Breast epithelium (tissue), 3 donors: ENCODE measurements around the gene CR1.

Source experiments
- CTCF ChIP-seq, 3 donors: fragments of 450-650 bp; IDR thresholded peaks; one replicate each; pipeline ENCODE4 v1.5.1; 2016 to 2017; ENCODE audit warnings: antibody characterized with exemption in 3 of 3, mild to moderate bottlenecking in 3 of 3, moderate library complexity in 3 of 3
- POLR2A ChIP-seq: fragments of 450-650 bp; IDR thresholded peaks from one replicate; pipeline ENCODE4 v1.6.1; 2016; ENCODE audit warnings: antibody characterized with exemption, mild to moderate bottlenecking, moderate library complexity
- POLR2AphosphoS5 ChIP-seq, 3 donors: sonication (generic); formaldehyde crosslinking; IDR thresholded peaks; one replicate each; pipeline ENCODE4 v1.6.1; 2017; ENCODE audit warnings: antibody characterized with exemption in 3 of 3

GRCh38 chr1:207519505-207520399, 23.8 kb downstream of the CR1 start:
- TF ChIP-seq POLR2A = no peak
- TF ChIP-seq CTCF (IDR thresholded peaks at IDR 0.05) = no peak
- TF ChIP-seq POLR2AphosphoS5 (IDR thresholded peaks at IDR 0.05) = no peak
